Glomerular endothelial cell (primary cell): ENCODE data around the gene COL5A1. TPM values are rescaled to one million over a fixed set of nuclear protein-coding genes. Genes with fewer than 3 reads are reported as not detected.

ENCODE experiments used
- DNase-seq: peaks from one replicate; pipeline ENCODE4 v3.0.0-alpha.2; 2011; ENCODE audit warnings: low read depth, low spot score; ENCODE audit errors: extremely low read depth
- total RNA-seq: library from RNA; depleted of rRNA; stranded (reverse); fragments of >200 nt; gene quantifications from 2 replicates; pipeline ENCODE4 v1.2.3, GENCODE V29; 2015

Gene COL5A1
- total RNA-seq, 1 donor from 2014 or later, result 366 TPM

- DNase-seq, result no peak
Measured at GRCh38 chr9:134863941-134864820, 222.6 kb downstream of the COL5A1 start.

- no peak for DNase-seq
Measured at GRCh38 chr9:134864821-134865190, 223.2 kb downstream of the COL5A1 start.

GRCh38 chr9:134867917-134868750, 226.5 kb downstream of the COL5A1 start:
- no peak for DNase-seq

- no peak for DNase-seq
Measured at GRCh38 chr9:134868751-134869553, 227.3 kb downstream of the COL5A1 start.

DNA sequence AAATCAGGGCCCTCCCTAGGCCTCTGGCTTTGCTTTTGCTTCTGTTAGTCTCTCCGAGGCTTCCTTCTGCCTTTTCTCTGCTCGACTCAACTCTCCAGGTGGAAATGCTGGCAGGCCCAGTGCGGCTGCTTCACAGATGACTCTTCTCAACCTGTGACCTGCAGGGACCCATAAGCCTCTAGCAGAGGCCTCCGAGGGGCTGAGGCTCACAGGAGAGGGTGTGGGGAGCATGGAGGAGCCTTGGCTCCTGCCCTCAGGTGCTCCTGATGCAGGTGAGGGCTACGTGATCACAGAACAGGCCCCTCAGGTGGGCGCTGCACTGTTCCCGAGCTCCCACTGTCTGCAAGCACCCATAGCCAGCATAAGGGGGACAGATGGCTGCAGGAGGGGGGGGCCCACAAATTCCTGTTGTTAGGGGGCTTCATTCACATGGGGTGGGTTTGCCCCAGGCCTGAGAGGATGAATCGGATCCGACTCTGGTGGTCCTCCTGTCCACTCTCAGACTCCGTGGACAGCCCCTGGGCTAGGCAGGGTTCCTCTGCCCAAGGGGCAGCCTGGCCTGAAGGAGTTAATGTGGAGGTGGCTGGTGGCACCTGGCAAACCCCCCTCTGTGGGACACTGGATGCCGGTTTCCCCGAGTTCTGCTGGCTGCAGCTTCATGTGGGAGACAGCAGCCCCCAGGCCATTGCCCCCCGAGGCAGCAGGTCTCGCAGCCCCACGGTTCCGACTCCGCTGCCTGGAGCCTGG, 228.1 kb downstream of the COL5A1 start:
- DNase-seq, result no peak

DNA sequence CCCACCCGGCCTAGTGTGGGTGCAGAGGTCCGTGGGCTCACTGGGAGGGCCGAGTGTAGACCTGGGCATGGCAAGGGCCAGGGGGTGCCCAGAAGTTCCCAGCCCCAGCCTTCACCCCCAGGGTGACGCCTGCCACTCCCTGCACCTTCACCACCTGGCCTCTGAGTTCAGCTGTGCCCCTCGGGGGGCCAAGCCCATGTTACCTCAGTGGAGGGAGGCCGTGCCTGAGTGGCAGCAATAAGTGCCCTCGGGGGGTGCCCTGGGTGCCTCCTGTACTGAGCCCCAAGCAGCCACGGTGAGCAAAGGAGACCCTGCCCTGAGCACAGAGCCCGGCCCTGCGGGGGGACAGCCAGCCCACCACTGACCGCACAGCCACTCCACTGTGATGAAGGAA, 228.7 kb downstream of the COL5A1 start:
- DNase-seq, result no peak

DNA sequence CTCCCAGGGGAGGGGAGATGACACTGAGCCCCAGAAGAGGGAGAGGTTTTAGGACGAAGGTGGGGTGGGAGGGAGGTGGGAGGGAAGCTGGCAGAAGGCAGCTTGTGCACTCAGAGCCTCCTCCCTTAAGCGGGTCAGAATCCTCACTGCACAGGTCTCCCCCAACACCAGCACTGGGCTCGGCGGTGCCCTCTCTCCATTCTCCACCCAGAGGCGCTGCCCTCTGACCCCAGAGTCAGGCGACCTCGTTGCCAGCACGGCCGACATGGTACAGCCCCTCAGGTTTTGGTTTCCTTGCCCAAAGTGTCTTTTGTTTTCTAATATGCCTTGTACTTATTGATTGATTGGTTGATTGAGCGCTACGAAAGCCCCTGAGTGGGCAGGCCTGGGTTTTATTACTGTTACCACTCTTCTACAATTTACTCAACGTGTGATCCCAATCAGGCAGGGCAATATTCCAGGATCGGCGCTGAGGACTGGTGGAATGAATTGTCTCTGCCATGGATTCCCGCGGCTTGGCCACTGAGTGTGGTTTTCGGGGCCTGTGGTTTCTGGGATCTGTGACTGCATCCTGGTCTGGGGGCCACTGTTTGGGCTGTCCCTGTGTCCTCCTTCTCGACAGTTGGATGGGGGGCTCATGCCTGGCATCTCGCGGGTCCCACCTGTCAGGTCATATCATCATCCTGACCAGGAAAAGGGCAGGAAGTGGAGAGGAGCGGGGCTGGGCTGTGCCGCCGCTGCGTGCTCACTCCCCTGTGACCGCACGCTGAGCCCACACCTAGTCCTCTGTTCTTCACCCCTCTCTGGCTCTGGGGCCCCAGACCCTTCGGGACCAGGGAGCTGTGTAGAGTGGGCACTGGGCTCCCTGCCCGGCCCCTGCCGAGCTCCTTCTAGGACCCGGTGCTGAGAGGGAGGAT, 229.4 kb downstream of the COL5A1 start:
- no peak for DNase-seq

DNA sequence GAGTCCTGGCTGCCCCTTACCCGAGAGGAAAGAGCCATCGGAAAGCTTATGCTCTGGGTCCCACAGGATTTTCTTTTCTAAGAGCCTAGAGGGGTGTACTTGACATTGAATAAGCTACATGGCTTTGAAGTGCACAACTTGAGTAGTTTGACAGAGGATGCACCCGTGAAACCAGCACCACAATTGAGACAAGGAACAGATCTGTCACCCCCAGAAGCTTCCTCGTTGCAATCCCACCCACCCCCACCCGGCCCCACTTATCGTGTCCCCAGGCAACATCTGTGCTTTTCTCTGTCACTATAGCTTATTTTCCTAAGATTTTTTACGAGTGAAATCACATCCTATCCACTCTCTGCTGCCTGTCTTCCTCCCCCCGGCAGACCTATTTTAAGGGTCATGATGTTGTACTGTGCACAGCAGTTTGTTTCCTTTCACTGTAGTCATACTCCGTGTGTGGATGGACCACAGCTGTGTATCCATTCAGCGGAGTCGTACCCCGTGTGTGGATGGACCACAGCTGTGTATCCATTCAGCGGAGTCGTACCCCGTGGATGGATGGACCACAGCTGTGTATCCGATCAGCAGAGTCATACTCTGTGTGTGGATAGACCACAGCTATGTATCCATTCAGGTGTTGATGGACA, 230.2 kb downstream of the COL5A1 start:
- DNase-seq, result no peak

- DNase-seq, result no peak
Measured at GRCh38 chr9:134872482-134873231, 231.1 kb downstream of the COL5A1 start.

GRCh38 chr9:134875371-134875770, 233.8 kb downstream of the COL5A1 start:
- no peak for DNase-seq

- DNase-seq, result no peak
Measured at GRCh38 chr9:134877541-134877940, 235.9 kb downstream of the COL5A1 start.

- no peak for DNase-seq
Measured at GRCh38 chr9:134879664-134880483, 238.3 kb downstream of the COL5A1 start.

- DNase-seq, result no peak
Measured at GRCh38 chr9:134880484-134881312, 239.1 kb downstream of the COL5A1 start, which contains the start of gene FCN2. Gene FCN2, plus strand, starts transcription at chr9:134880810. Its CDS starts 12 bp downstream, at chr9:134880822.

DNA sequence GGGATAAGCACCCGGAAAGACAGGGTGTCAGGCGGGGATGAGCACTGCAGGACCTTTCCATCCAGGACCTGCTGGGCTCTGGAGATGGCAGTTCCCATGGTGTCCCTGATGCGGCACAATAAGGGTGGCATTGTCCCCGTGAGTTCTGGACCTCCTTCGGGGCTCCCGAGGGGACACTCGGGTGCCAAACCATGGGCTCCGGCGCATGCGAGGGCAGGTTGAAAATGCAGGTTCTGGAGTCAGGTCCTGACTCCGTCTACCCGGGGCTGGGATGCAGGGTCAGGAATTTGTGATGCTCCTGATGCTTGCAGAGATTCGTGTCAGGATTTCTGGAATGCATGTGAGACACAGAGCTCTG, 239.7 kb downstream of the COL5A1 start:
- DNase-seq, result no peak

DNA sequence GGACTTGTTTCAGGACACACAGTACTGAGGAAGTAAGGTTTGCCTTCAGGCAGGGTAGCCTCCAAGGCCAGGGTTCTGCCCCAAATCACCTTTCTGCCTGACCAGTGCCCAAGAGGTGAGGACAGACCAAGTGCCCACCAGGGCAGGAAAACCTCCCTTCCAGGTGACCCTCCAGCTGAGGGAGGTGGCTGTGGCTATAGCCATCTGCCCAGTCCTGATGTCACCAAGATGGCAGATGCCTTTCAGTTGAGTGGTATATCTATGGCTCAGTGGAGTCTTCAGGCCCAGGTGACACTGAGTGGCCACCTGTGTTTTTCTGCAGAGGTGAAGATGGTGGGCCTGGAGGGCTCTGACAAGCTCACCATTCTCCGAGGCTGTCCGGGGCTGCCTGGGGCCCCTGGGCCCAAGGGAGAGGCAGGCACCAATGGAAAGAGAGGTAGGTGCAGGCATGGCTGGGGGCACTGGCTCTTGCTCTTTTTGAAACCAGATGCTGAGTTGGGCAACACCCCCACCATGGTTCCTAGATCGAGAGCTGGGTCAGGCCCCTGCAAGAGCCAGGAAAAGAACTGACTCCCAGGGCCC, 240.7 kb downstream of the COL5A1 start:
- DNase-seq, result no peak
